Tibial artery (tissue), 4 donors: ENCODE measurements around the gene CAPN7.

Experiments used
- DNase-seq, 2 donors: peaks; one replicate each; pipeline ENCODE4 v3.0.0-alpha.2; 2019
- H3K27ac ChIP-seq, 2 donors: fragments of 200-600 bp; sonication (generic) in 1 of 2; 1 replicate in 1 of 2; 2 replicates in 1 of 2; pipeline ENCODE4 v1.5.1; 2018 to 2019; ENCODE audit warnings: mild to moderate bottlenecking in 1 of 2
- H3K27me3 ChIP-seq, 2 donors: fragments of 200-600 bp; sonication (generic) in 1 of 2; one replicate each; pipeline versions ENCODE4 v1.5.1 to v1.6.0; 2016 to 2019
- H3K36me3 ChIP-seq, 3 donors: fragments of 200-600 bp; sonication (generic) in 2 of 3; one replicate each; pipeline ENCODE4 v1.5.1; 2016 to 2019; ENCODE audit warnings: mild to moderate bottlenecking in 2 of 3
- H3K4me1 ChIP-seq, 4 donors: fragments of 200-600 bp; sonication (generic) in 2 of 4; 1 replicate in 3 of 4; 2 replicates in 1 of 4; pipeline ENCODE4 v1.5.1; 2016 to 2019
- H3K4me3 ChIP-seq, 2 donors: fragments of 200-600 bp; sonication (generic) in 1 of 2; 1 replicate in 1 of 2; 2 replicates in 1 of 2; pipeline ENCODE4 v1.5.1; 2018 to 2019; ENCODE audit warnings: mild to moderate bottlenecking in 2 of 2
- H3K9me3 ChIP-seq, 3 donors: fragments of 200-600 bp; sonication (generic) in 1 of 3; one replicate each; pipeline ENCODE4 v1.5.1; 2016 to 2019
- CTCF ChIP-seq, 2 experiments: fragments of 200-600 bp in 1 of 2; fragments of 450-650 bp in 1 of 2; IDR thresholded peaks; one replicate each; pipeline ENCODE4 v1.5.1; 2017 to 2019; ENCODE audit warnings: antibody characterized with exemption in 2 of 2, mild to moderate bottlenecking in 1 of 2, moderate library complexity in 1 of 2
- intact Hi-C: fragments of 100-400 bp; cut with DNase I; formaldehyde crosslinking; loops from one replicate; pipeline ENCODE4 v1.15.0; 2023; ENCODE audit warnings: low total_unique reads

CAPN7 gene

GRCh38 chr3:15266510-15267376 lies 60.7 kb downstream of the CAPN7 start:
- no peaks in the 10 kb centered on the region for H3K27me3 ChIP-seq
- intact Hi-C loops, result loop anchor here (2.0 to 5.0 kb wide), 2 partner anchors 64 to 111 kb away; no protein-coding TSS in a partner anchor
- no peak overlapping the region for H3K4me3 ChIP-seq
- TF ChIP-seq CTCF (IDR thresholded peaks at IDR 0.05), result no peak
- peaks cover 0 to 7% (median 0%) of the 10 kb centered on the region in 3 donors for H3K36me3 ChIP-seq
- peaks cover 0 to 45% (median 21%) of the 10 kb centered on the region in 4 donors for H3K4me1 ChIP-seq
- no peaks in the 10 kb centered on the region for H3K9me3 ChIP-seq
- H3K27ac ChIP-seq, result no peak overlapping the region
- no peak for DNase-seq

- TF ChIP-seq CTCF (IDR thresholded peaks at IDR 0.05), result no peak
- intact Hi-C loops, result loop anchor here (2.0 to 5.0 kb wide), 2 partner anchors 63 to 110 kb away; no protein-coding TSS in a partner anchor
- no peaks in the 10 kb centered on the region for H3K27me3 ChIP-seq
- no peak for DNase-seq
- H3K27ac ChIP-seq, result peak overlapping the region in 1 of 2 donors; percentile 64
- peaks cover 0 to 45% (median 21%) of the 10 kb centered on the region in 4 donors for H3K4me1 ChIP-seq
- no peaks in the 10 kb centered on the region for H3K36me3 ChIP-seq
- no peaks in the 10 kb centered on the region for H3K9me3 ChIP-seq
- no peak overlapping the region for H3K4me3 ChIP-seq
Measured at GRCh38 chr3:15267502-15267901, 61.5 kb downstream of the CAPN7 start.

- no peaks in the 10 kb centered on the region for H3K27me3 ChIP-seq
- H3K4me1 ChIP-seq, result peaks cover 0 to 43% (median 21%) of the 10 kb centered on the region in 4 donors
- no peaks in the 10 kb centered on the region for H3K9me3 ChIP-seq
- TF ChIP-seq CTCF (IDR thresholded peaks at IDR 0.05), result peak; percentile 91 to 95
- peak overlapping the region; percentile 64 to 66 for H3K27ac ChIP-seq
- no peaks in the 10 kb centered on the region for H3K36me3 ChIP-seq
- intact Hi-C loops, result loop anchor here (5.0 kb wide), 1 partner anchor 109 kb away; no protein-coding TSS in a partner anchor
- DNase-seq, result peak; percentile 90
- no peak overlapping the region for H3K4me3 ChIP-seq
Measured at GRCh38 chr3:15268033-15268631, 62.1 kb downstream of the CAPN7 start.

- Histone ChIP-seq H3K27me3 (no peaks in the 10 kb centered on the region), H3K36me3 (no peaks in the 10 kb centered on the region), H3K4me3 (no peak overlapping the region), H3K27ac (peak overlapping the region; percentile 64 to 66), H3K9me3 (no peaks in the 10 kb centered on the region), H3K4me1 (peaks cover 0 to 33% (median 17%) of the 10 kb centered on the region in 4 donors)
- peak; percentile 89 to 93 for DNase-seq
- intact Hi-C loops, result loop anchor here (5.0 kb wide), 1 partner anchor 108 kb away; no protein-coding TSS in a partner anchor
- no peak for TF ChIP-seq CTCF (IDR thresholded peaks at IDR 0.05)
Measured at GRCh38 chr3:15269091-15269989, 63.3 kb downstream of the CAPN7 start.

GRCh38 chr3:15271030-15271429 lies 65.0 kb downstream of the CAPN7 start:
- Histone ChIP-seq H3K27ac (no peak overlapping the region), H3K27me3 (no peaks in the 10 kb centered on the region), H3K36me3 (no peaks in the 10 kb centered on the region), H3K9me3 (no peaks in the 10 kb centered on the region), H3K4me3 (no peak overlapping the region), H3K4me1 (peaks cover 0 to 19% (median 13%) of the 10 kb centered on the region in 4 donors)
- no peak for TF ChIP-seq CTCF (IDR thresholded peaks at IDR 0.05)
- DNase-seq, result no peak
- intact Hi-C loops, result no loop called here
